Erythroblast (primary cell): ENCODE data around the gene RB1.
"Not testable (repeated sequence)": the region's sequence is repeated elsewhere in the genome, so short reads cannot be mapped to it uniquely, and the experiment has no call there.

Experiments used
- DNase-seq, 2 experiments: peaks; one replicate each; lab custom pipeline; 2025; lab: John Stamatoyannopoulos, UW
- GATA1 ChIP-seq: IDR thresholded peaks from 2 replicates; pipeline ENCODE4 v1.6.1; 2011; ENCODE audit warnings: low read depth, mild to moderate bottlenecking, control low read depth, low read length, moderate library complexity
- POLR2A ChIP-seq: IDR thresholded peaks from 2 replicates; pipeline ENCODE4 v1.6.1; 2011; ENCODE audit warnings: mild to moderate bottlenecking, low read length

RB1 gene

DNA sequence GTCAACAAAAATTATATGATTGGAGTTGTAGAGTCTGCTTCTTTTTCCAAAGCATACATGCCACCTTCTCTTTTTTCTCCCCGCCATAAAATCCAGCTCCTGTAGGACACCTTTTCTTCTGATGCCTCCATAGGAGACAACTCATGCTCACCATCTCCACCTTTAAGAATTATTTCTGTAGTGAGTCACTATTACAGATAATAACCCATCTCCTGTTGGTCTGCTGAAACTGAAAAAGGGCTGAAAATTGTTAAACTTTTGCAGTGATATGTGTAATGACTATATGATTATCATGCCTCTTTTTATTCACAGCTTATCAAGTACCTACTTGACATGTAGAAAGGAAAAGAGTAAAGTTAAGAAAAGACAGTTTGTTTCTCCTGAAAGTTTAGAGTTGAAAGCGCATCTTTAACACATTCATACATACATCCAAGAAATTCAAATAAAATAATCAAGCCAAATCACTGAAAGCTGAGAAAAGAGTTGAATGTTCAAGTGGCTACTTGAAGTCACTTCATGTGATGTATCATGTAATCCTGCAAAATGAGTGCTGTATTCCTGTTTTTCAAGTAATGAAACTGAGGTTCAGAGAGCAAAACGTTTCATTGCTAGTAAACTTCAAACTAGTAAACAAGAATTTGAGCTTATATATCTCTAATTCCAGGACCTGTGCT lies 144.9 kb downstream of the RB1 start:
- TF ChIP-seq GATA1 (no peak), POLR2A (no peak)
- DNase-seq: no peak

DNA sequence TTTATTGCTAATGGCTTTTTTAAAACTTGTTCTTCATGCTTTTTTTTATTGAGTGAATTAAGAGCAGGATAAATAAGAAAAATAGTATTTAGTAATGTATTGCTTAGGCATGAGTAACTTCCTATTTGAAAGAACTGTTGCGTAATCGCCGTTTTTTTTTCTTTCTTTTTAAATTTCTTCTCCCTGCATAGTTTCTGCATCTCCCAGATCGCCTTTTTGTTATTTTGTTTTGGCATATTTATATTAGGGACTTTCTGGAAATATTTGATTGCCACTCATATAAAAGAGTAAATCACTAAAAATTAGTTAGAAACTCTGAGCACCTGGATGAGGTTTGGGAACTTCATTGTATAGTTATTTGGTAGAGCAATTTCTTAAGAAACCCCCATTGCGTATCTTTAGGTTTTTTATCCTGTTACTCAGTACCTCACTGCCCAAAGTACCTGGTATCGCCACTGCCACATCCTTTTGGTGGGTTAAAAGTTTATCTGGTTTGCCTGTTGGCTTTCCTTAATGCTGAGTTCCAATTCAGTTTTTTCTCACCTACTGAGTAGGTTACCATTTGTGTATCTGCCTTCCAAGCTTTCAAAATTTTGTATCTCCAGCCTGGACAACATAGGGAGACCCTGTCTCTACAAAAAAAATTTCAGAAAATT lies 145.5 kb downstream of the RB1 start:
- TF ChIP-seq POLR2A (no peak), GATA1 (no peak)
- no peak for DNase-seq

DNA sequence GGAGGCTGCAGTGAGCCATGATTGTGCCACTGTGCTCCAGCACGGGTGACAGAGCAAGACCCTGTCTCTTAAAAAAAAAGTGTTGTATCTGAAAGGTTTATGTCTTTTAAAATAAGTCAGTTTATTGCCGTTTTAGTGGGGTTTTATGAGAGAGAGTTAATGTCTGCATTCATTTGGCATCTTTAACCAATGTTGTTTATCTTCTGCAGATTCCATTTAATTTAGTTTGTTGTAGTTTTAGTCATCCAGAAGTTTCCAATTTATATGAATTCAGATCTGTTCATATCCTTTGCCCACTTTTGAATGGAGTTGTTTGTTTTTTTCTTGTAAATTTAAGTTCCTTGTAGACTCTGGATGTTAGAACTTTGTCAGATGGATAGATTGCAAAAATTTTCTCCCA lies 146.1 kb downstream of the RB1 start:
- no peak for DNase-seq
- TF ChIP-seq GATA1: no peak
- TF ChIP-seq POLR2A: no peak

DNA sequence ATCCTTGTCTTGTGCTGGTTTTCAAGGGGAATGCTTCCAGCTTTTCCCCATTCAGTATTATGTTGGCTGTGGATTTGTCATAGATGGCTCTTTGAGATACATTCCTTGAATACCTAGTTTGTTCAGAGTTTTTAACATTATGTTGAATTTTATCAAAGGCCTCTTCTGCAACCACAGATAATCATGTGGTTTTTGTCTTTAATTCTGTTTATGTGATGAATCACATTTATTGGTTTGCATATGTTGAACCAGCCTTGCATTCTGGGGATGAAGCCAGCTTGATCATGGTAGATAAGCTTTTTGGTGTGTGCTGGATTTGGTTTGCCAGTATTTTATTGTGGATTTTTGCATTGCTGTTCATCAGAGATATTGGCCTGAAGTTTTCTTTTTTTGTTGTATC lies 147.6 kb downstream of the RB1 start:
- DNase-seq: not testable (repeated sequence)

DNA sequence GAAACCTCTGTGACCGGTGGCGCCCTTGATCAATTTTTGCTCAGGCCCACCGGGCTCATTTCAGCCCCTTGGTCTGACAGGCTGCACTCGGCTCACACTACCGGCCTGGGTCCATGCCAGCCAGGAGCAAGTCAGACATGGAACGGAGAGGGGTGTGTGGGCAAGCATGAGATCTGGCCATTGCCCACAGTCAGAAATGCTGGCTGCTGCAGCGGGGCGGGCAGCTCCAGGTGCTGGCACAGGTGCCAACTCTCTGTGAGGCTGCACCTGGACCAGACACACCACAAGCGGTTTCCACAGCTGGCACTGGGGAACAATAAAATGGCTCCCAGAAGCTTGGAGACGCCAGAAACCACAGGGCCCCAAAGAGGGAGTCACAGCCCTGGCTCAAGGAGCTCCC lies 153.0 kb downstream of the RB1 start:
- no peak for TF ChIP-seq GATA1
- TF ChIP-seq POLR2A: no peak
- DNase-seq: no peak

DNA sequence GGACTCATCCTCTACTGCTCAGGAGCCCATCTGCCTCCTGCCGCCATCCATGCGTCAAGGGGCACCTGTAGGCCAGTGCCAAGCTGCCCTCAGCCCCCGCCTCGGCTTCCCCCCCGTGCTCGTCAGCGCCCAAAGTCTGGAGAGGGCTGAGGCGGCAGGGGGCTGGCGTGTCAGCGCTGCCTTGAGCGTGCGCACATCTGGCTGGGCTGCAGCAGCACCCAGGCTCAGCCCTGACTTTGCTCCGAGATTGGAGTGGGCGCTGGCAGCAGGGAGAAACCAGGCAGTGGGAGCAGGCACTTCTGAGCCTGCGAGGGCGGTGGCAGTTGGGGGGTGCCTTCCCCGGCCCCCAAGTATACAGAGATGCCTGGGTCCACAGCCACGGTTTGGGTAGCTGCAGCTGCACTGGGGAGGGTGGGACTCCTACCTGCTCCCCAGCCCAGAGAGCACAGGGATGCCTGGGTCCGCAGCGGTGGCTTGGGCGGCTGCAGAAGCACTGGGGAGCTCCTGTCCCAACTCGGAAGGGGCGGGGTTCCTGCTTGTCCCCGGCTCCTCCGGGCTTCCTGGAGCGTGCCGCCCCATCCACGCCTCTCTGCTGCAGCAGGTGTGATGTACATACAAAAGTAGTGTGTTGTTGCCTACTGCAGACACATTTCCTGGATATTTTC lies 154.2 kb downstream of the RB1 start:
- no peak for TF ChIP-seq GATA1
- no peak for DNase-seq

DNA sequence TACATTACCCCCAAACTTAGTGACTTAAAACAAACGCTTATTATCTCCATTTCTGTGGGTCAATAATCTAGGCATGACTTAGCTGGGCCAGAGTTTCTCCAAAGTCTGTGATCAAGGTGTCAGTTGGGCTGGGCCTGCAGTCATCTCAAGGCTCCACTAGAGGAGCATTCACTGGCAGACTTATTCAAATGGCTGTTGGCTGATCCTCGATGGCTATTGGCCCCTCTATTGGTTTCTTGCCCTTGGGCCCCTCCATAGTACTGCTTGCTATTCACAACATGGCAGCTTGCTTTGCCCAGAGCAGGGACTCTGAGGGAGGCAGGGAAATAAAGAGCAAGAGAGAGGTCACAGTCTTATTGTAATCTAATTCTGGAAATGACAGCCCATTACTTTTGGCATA lies 171.7 kb downstream of the RB1 start:
- no peak for DNase-seq
- TF ChIP-seq GATA1 (no peak), POLR2A (no peak)

DNA sequence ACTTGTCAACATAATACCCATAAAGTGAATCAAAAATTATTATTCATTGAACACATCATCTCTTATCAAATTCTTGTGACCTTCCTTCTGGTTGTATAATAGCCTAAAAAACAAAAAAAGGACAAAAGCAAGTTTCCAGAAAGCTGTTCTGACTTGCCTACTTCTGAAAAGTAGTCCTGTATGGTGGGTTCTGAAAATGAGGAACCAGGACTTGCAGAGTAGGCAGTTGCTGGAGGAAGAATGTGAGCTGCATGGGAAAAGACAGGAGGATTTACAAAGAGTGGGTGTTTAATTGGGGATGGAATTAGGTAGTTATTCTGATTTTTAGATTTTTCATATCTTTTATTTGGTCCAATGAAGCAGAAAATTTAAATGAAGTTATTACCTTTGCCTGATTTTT lies 172.7 kb downstream of the RB1 start:
- TF ChIP-seq POLR2A (no peak), GATA1 (no peak)
- DNase-seq: no peak

DNA sequence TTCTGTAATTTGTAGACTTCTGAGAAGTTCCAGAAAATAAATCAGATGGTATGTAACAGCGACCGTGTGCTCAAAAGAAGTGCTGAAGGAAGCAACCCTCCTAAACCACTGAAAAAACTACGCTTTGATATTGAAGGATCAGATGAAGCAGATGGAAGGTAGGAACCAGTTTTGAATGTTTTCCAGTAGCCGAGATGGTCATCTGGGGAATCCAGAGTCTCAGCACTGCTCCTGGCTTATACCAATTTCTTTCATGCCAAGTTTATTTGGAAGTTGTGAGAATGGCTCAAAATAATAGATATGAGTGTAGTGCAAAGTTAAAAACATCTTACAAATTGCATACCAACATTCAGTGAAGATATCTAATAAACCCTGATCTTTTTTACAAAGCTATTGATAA lies 173.1 kb downstream of the RB1 start:
- TF ChIP-seq GATA1 (no peak), POLR2A (no peak)
- no peak for DNase-seq

DNA sequence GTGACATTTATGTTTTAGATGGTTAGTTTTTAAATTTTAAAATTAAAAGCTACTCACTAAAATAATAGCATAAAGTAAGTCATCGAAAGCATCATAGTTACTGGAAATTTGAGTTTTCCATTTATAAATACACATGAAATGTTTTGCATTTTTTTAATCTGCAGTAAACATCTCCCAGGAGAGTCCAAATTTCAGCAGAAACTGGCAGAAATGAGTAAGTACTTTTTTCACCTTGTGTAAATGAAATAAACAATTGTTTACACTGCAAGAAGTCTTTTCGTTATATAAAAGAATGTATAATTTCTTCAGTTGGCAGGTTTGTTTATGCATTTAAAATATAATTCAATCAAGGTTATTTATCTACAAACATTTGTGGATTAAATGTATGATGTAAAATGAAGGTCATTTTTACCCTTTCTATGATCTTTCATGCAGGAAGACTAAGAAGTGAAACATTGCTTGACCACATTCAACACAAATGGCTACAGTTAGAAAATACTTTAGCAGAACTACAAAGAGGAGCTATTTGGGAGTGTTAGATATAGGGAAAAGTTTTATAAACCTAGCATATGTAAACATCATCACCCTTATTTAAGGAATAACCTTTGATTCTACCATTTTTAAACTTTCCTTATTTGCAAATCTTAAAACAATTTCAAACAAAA lies 173.8 kb downstream of the RB1 start:
- DNase-seq: no peak
- TF ChIP-seq POLR2A (no peak), GATA1 (no peak)

DNA sequence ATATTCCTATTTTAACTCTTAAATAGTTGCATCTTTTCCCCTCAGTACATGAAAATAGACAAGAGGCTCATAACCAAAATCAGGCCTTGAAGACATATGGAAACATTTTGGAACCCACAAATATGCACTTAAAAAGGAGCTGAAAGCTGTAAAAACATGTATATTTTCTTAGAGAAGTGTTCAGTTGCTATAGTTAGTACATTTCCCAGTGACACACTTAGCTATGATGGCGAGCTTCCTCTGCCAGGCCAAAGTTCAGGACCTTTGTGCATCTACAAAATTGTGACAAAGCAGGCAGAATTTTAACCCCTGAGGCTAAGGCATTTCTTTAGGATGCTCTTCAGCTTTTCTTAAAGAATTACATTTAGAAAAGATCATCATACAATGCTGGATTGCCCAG lies 174.8 kb downstream of the RB1 start:
- DNase-seq: no peak
- TF ChIP-seq POLR2A (no peak), GATA1 (no peak)

DNA sequence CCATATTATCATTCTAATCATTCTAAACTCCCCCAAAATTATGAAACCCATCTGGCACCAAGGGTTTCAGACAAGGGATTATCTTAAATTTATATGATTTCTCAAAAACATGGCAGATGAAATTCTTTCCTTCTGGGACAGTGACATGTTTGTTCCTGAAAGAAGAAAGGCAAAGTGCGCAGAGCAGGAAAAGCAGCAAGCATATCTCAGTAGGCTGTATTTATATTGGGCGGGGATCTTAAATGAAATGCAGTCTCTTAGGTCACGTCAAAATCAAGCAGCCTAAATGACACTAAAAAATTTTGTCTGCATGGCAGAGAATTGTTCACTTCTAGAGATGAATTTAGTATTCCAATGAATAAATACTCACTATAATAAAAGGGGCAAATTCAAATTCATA lies 180.0 kb downstream of the RB1 start:
- DNase-seq: no peak
- no peak for TF ChIP-seq POLR2A
- no peak for TF ChIP-seq GATA1

DNA sequence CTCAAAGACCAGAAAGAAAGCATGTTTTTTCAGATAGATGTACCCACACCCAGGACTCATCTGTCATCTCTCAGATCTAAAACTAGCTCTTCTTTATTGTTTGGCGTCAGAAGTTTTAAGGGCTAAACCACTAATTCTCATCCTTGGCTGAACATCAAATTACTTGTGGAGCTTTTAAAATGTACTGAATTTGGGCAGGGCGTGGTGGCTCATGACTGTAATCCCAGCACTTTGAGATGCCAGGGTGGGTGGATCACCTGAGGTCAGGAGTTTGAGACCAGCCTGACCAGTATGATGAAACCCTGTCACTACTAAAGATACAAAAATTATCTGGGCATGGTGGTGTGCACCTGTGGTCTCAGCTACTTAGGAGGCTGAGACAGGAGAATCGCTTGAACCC lies 181.9 kb downstream of the RB1 start:
- TF ChIP-seq POLR2A (no peak), GATA1 (no peak)
- DNase-seq: no peak

DNA sequence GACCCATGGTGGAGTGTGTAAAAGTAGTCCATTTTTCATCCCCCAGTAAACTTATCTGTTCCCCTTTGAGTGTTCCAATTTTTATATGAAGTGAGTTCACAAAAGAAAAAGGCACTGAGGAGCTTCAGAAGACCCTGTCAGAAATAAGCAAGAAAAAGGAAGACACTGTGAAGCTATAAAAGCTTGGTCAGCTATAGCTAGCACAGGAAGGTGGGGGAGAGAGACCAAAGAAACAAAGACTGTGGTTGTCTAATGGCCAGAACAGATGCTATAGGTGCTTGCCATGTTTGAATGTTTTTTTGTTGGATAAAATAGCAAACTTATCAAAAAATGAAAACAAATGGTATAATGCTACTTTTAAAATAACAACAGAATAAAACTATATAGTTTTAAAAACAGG lies 182.8 kb downstream of the RB1 start:
- TF ChIP-seq POLR2A (no peak), GATA1 (no peak)
- DNase-seq: no peak

DNA sequence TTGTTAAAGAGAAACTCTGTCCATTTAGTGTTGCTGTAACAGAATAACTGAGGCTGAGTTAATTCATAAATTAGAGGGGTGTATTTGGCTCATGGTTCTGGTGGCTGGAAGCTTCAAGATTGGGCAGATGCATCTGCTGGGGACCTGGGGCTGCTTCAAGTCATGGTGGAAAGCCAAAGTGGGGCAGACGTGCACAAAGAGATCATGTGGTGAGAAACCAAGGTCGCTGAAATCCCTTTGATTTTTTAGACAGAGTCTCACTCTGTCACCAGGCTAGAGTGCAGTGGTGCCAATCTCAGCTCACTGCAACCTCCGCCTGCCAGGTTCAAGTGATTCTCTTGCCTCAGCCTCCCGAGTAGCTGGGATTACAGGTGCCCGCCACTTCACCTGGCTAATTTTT lies 183.3 kb downstream of the RB1 start:
- DNase-seq: no peak

More for the DNA sequence above, 183.3 kb downstream of the RB1 start:
- no peak for TF ChIP-seq GATA1
- no peak for TF ChIP-seq POLR2A
